ENCODE results near the gene BRI3BP.

GRCh38 chr12:124956571-124956970, 36.9 kb upstream of the BRI3BP start:
- TF ChIP-seq CTCF (conservative IDR thresholded peaks at IDR 0.05) = no peak
- TF ChIP-seq EZH2 (IDR thresholded peaks at IDR 0.05; ENCODE audit: low read depth) = no peak
